ENCODE data around the gene MORN5.

The MORN5 gene

GRCh38 chr9:122229485-122229837 is 69.8 kb downstream of the MORN5 start:
- no peak for DNase-seq (ENCODE audit: low read depth)
- TF ChIP-seq, protein P1, sequence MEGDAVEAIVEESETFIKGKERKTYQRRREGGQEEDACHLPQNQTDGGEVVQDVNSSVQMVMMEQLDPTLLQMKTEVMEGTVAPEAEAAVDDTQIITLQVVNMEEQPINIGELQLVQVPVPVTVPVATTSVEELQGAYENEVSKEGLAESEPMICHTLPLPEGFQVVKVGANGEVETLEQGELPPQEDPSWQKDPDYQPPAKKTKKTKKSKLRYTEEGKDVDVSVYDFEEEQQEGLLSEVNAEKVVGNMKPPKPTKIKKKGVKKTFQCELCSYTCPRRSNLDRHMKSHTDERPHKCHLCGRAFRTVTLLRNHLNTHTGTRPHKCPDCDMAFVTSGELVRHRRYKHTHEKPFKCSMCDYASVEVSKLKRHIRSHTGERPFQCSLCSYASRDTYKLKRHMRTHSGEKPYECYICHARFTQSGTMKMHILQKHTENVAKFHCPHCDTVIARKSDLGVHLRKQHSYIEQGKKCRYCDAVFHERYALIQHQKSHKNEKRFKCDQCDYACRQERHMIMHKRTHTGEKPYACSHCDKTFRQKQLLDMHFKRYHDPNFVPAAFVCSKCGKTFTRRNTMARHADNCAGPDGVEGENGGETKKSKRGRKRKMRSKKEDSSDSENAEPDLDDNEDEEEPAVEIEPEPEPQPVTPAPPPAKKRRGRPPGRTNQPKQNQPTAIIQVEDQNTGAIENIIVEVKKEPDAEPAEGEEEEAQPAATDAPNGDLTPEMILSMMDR (conservative IDR thresholded peaks at IDR 0.05; ENCODE audit: low read depth, low read length) = no peak
- H3K4me3 ChIP-seq (ENCODE audit: low read length) = no peak overlapping the region

DNA sequence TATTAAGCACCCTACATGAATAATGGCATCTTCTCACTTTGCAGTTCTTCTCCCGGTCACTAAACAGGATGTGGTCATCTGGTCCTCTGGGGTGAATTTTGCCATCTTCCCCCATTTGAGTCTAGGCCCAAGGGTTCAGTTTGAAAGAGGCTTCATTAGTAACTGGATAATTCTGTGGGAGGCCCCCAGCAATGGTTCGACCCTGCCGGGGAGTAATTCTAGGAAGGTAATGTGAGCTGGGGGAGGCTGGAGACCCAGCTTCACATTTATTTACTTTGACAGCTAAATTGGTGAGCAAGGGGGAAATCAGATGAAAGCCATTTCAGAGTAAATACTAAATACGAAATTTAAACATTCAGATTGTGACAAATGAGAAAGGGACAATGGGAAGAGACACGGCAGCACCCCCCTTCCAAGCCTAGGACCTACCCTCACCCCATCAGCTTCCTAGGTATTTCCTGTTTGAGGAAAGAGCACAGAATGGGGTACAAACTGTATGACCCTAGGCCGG is 73.1 kb downstream of the MORN5 start:
- H3K4me3 ChIP-seq (ENCODE audit: low read length) = no peak overlapping the region
- TF ChIP-seq, protein P1 (conservative IDR thresholded peaks at IDR 0.05; ENCODE audit: low read depth, low read length) = no peak
- DNase-seq (ENCODE audit: low read depth) = no peak

DNA sequence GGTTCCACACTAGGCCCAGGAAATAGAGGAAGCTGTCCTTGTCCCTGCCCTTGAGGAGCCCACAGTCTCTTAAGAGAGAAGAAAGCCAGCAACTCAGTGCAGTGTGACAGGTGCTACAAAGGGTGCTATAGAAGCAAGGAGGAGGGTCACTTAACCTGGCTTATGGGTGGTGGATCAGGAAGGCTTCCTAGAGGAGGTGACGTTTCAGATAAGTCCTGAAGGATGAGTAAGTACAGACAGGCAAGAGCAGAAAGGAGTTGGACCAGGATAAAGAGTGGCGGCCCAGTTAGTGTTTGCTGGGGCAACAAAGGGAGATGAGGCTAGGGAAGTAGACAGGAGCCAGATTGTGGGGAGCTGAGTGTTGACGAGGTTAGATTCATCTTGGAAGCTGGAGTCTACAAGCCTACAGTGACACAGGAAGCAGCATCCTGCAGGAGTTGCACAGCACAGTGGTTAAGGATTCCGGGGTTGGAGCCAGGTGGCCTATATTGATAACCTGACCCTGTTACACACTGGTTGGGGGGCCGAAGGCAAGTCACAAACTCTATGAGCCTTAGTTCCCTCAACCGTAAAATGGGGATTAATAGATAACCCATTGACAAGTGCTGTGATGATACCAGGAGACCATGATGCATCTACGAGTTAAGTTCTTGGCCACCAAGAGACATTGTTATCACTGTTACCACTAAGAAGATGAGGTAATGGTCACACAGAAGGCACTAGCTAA is 74.5 kb downstream of the MORN5 start:
- TF ChIP-seq, protein P1 (conservative IDR thresholded peaks at IDR 0.05; ENCODE audit: low read depth, low read length) = no peak
- no peak for DNase-seq (ENCODE audit: low read depth)
- no peak overlapping the region for H3K4me3 ChIP-seq (ENCODE audit: low read length)

- DNase-seq (ENCODE audit: low read depth) = no peak
- TF ChIP-seq, protein P1 (conservative IDR thresholded peaks at IDR 0.05; ENCODE audit: low read depth, low read length) = no peak
- H3K4me3 ChIP-seq (ENCODE audit: low read length) = no peak overlapping the region
Measured at GRCh38 chr9:122236681-122237080, 77.0 kb downstream of the MORN5 start.

DNA sequence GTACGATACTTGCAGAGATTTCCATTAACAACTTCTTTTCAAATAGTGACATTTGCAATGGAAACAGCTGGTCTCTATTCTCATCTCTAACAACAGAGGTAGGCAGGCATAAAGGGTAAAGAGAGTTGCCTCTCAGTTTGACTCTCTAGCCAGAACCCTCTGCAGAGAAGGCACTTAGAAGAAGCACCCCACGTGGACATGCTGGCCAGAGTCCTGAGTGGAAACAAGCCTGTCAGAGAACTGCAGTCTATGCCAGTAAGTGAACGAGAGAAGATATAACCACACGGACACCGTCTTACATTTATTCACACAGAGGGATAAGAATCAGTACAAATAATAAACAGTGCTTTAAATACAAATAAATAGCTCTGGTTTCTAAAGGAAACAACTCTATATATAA is 80.0 kb downstream of the MORN5 start:
- TF ChIP-seq, protein P1 (conservative IDR thresholded peaks at IDR 0.05; ENCODE audit: low read depth, low read length) = no peak
- no peak overlapping the region for H3K4me3 ChIP-seq (ENCODE audit: low read length)
- no peak for DNase-seq (ENCODE audit: low read depth)

GRCh38 chr9:122244349-122244748 is 84.6 kb downstream of the MORN5 start:
- TF ChIP-seq, protein P1 (conservative IDR thresholded peaks at IDR 0.05; ENCODE audit: low read depth, low read length) = no peak
- DNase-seq (ENCODE audit: low read depth) = no peak
- no peak overlapping the region for H3K4me3 ChIP-seq (ENCODE audit: low read length)

- DNase-seq (ENCODE audit: low read depth) = no peak
- no peak overlapping the region for H3K4me3 ChIP-seq (ENCODE audit: low read length)
- TF ChIP-seq, protein P1 (conservative IDR thresholded peaks at IDR 0.05; ENCODE audit: low read depth, low read length) = no peak
Measured at GRCh38 chr9:122246666-122247065, 87.0 kb downstream of the MORN5 start.
